ENCODE results near the gene HOMER3.

GRCh38 chr19:18975869-18976268 is 34.9 kb upstream of the HOMER3 start:
- TF ChIP-seq POLR2A (IDR thresholded peaks at IDR 0.05), result no peak
- no peak for TF ChIP-seq CTCF (IDR thresholded peaks at IDR 0.05 in 4 of 5, conservative IDR thresholded peaks at IDR 0.05 in 1 of 5)
